Stimulated activated CD8-positive, alpha-beta memory T cell treated with anti-CD3 and anti-CD28 coated beads, Interleukin-4, amount 100 ng/mL, for 24 hours (primary cell): ENCODE measurements around the gene PCSK2.
"Not testable (repeated sequence)": the region's sequence is repeated elsewhere in the genome, so short reads cannot be mapped to it uniquely, and the experiment has no call there.

ENCODE experiments used
- DNase-seq: peaks from one replicate; pipeline ENCODE4 v3.0.0-alpha.2; 2020; ENCODE audit warnings: low read depth

Gene PCSK2

GRCh38 chr20:17226410-17227218 is at the start of gene PCSK2:
Gene PCSK2 (plus strand): TSS chr20:17227040. CDS start chr20:17227306, 266 bp downstream.
- DNase-seq, result no peak

- DNase-seq, result no peak
Measured at GRCh38 chr20:17177341-17177740, 49.5 kb upstream of the PCSK2 start.

- no peak for DNase-seq
Measured at GRCh38 chr20:17179840-17180239, 47.0 kb upstream of the PCSK2 start.

- DNase-seq, result no peak
Measured at GRCh38 chr20:17189976-17190695, 36.7 kb upstream of the PCSK2 start.

- DNase-seq, result no peak
Measured at GRCh38 chr20:17197041-17197440, 29.8 kb upstream of the PCSK2 start.

- no peak for DNase-seq
Measured at GRCh38 chr20:17202030-17202429, 24.8 kb upstream of the PCSK2 start.

GRCh38 chr20:17202673-17203072 is 24.2 kb upstream of the PCSK2 start:
- DNase-seq, result no peak

GRCh38 chr20:17205084-17205813 is 21.6 kb upstream of the PCSK2 start:
- DNase-seq, result no peak

- DNase-seq, result no peak
Measured at GRCh38 chr20:17210387-17210786, 16.5 kb upstream of the PCSK2 start.

GRCh38 chr20:17210983-17211382 is 15.9 kb upstream of the PCSK2 start:
- DNase-seq, result no peak

- DNase-seq, result no peak
Measured at GRCh38 chr20:17215167-17215566, 11.7 kb upstream of the PCSK2 start.

GRCh38 chr20:17219856-17220255 is 7.0 kb upstream of the PCSK2 start:
- not testable (repeated sequence) for DNase-seq

GRCh38 chr20:17223553-17223952 is 3.3 kb upstream of the PCSK2 start:
- no peak for DNase-seq

GRCh38 chr20:17225851-17226409 is 910 bp upstream of the PCSK2 start:
- no peak for DNase-seq

- DNase-seq, result no peak
Measured at GRCh38 chr20:17227219-17227575, 357 bp downstream of the PCSK2 start.

- no peak for DNase-seq
Measured at GRCh38 chr20:17227669-17228623, 1.1 kb downstream of the PCSK2 start.

GRCh38 chr20:17228624-17229061 is 1.8 kb downstream of the PCSK2 start:
- no peak for DNase-seq

- DNase-seq, result no peak
Measured at GRCh38 chr20:17229256-17229655, 2.4 kb downstream of the PCSK2 start.

GRCh38 chr20:17233626-17234025 is 6.8 kb downstream of the PCSK2 start:
- DNase-seq, result no peak

- no peak for DNase-seq
Measured at GRCh38 chr20:17236766-17237165, 9.9 kb downstream of the PCSK2 start.

GRCh38 chr20:17248224-17248623 is 21.4 kb downstream of the PCSK2 start:
- DNase-seq, result no peak
